Measurements from ENCODE around the gene KCNJ18. TPM values are rescaled to one million over a fixed set of nuclear protein-coding genes. Genes with fewer than 3 reads are reported as not detected.
"Not testable (repeated sequence)": the region's sequence is repeated elsewhere in the genome, so short reads cannot be mapped to it uniquely, and the experiment has no call there.

KCNJ18 gene
- total RNA-seq, 1 experiment from 2014 or later = not detected

DNA sequence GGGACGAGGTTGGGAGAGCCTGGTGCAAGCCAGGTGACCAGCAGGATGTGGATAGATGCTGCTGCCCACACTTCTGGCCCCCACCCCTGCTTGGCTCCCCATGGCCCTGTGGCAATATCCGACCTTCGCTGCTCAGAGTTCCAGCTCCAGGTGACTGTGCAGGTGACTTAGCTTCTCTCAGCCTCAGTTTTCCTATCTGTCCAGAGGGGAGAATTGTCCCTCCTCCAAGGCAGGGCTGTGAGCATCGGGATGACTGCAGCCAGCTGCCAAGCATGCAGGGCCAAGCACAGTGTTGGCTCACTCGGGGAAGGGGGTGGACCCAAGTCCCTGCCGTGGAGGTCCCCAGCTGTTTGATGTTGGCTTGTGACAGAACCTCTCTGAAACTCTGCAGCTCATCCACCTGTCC, 1.1 kb downstream of the KCNJ18 start:
- in situ Hi-C loops (cut with HindIII; ENCODE audit: low pct_unique_long_range_greater_than_20kb, low sequenced_read_pairs); DNase-seq (ENCODE audit: low read depth, low spot score): not testable (repeated sequence)

DNA sequence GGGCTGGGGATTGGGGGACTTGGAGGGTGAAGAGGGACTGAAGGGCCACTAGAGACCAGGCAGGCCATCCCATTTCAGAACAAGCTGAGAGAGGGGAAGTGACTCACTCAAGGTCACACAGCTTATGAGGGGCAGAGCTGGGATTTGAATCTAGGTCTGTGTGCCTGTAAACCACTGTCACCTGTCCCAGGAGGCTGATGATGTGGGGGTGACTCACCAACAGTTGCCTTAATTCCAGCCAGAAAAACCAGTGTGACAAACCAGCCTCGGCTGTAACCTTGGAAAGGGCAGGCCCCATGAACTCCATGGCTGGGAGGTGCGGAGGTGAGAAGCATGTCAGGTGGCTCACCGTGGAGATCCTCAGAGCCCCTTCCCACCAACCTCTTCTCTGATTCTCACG, 1.6 kb downstream of the KCNJ18 start:
- in situ Hi-C loops (cut with HindIII; ENCODE audit: low pct_unique_long_range_greater_than_20kb, low sequenced_read_pairs); DNase-seq (ENCODE audit: low read depth, low spot score): not testable (repeated sequence)

DNA sequence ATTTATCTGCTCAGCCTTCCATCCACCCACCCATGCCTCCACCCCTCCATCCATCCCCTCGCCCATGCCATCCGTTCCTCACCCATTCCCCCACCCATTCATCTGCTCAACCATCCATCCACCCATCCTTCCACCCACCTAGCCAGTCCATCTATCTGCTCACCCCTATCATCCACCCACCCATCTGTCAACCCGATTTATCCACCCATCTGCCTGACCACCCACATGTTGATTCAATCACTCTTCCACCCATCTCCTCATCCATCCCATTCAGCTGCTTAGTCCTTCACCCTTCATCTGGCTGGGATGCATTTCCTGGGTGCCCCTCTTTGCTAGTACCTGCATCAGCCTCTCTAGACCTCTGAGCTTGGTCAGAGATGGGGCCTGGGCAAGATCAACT, 3.9 kb downstream of the KCNJ18 start:
- in situ Hi-C loops (cut with HindIII; ENCODE audit: low pct_unique_long_range_greater_than_20kb, low sequenced_read_pairs); DNase-seq (ENCODE audit: low read depth, low spot score): not testable (repeated sequence)

DNA sequence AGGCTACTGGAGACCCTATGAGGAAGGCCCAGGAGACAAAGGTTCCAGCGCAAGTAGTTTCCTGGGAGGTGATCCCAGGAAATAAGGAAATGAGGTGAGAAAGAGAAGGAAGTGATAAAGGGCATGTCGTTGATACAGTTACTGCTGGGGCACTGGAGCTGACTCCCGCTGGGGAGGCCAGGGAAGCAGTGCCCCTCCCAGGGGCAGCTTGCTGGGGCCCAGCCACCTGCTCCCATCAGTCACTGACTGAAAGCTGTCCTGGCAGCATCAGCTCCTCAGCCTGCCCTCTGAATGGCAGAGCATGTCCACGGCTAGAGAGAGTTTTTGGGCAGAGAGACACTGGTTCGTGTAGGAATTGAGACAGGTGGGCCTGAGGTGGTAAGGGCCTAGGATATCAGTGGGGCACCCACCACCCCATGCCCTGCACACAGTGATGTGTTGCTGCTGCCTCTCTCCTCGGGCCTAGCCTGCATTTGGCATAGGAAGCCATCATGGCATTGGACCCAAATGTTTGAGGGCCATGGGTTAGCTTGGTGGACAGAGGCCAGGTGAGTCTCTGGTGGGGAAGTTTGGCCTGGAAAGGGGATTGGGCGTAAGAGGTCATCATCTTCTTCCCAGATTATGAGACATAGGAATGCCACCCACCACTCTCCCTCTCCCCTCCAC, 4.7 kb downstream of the KCNJ18 start:
- in situ Hi-C loops (cut with HindIII; ENCODE audit: low pct_unique_long_range_greater_than_20kb, low sequenced_read_pairs); DNase-seq (ENCODE audit: low read depth, low spot score): not testable (repeated sequence)

DNA sequence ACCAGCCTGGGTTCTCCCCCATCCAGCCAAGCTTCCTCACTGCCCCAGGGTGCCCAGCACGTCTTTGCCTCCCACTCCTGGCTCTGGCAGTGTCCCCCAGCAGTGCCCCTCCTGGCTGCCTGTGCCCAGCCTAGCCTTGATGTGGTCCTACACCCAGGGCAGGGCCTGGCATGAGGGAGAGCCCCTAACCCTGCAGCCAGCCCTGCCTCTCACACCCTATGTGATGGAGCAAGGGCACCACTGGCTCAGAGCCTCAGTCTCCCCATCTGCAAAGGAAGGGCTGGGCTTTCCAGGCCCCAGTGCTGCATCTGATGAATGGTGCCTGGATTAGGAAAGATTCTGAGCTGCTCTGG, 5.2 kb downstream of the KCNJ18 start:
- DNase-seq (ENCODE audit: low read depth, low spot score); in situ Hi-C loops (cut with HindIII; ENCODE audit: low pct_unique_long_range_greater_than_20kb, low sequenced_read_pairs): not testable (repeated sequence)

DNA sequence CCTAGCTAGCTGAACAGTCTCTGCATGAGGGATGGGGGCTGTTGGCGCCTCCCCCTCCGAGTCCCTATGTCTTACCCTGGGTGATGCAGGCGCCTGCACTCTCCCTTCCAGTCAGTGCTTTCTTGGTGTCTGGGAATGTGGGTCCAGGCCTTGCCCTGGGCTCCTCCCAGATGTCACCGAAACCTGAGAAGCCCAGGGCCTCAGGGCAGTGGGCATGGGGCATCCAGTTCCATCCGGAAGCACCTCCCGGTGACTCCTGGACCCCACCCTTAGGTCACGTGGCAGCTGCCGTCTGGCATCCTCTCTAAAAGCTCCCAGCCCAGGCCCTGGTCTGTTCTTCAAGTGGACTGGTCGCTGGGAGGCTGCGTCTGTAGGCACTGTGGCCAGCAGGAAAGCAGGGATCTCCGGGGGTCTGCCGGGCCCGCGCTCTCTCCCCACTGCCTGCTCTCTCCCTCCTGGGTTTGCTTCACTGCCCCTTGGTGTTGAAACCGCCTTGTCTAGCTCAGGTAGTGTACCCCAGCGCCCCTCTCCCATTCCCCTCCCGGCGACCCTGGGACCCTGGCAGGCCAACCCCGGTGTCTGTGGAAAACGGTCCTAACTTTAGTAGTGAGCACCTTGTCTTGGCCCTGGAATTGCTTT, 6.2 kb downstream of the KCNJ18 start:
- DNase-seq (ENCODE audit: low read depth, low spot score); in situ Hi-C loops (cut with HindIII; ENCODE audit: low pct_unique_long_range_greater_than_20kb, low sequenced_read_pairs): not testable (repeated sequence)

DNA sequence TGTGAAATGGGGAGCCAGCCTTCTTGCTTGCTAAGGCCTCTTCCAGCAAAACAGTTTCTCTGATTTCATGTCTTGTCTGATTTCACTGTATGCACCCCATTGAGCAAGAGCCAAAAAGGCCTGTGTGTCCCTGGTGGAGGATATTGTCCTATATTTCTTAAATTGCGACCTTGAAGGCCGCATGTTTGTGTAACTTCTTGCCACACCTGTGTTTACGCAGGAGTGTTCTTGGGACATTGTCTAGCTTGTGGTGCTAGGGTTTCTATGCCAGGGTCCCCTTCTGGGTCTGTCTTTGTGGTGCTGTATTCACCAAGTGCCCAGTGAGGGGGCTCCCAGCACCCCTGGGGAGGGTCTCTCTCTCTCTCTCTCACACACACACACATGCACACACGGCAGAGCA, 6.8 kb downstream of the KCNJ18 start:
- in situ Hi-C loops (cut with HindIII; ENCODE audit: low pct_unique_long_range_greater_than_20kb, low sequenced_read_pairs); DNase-seq (ENCODE audit: low read depth, low spot score): not testable (repeated sequence)

DNA sequence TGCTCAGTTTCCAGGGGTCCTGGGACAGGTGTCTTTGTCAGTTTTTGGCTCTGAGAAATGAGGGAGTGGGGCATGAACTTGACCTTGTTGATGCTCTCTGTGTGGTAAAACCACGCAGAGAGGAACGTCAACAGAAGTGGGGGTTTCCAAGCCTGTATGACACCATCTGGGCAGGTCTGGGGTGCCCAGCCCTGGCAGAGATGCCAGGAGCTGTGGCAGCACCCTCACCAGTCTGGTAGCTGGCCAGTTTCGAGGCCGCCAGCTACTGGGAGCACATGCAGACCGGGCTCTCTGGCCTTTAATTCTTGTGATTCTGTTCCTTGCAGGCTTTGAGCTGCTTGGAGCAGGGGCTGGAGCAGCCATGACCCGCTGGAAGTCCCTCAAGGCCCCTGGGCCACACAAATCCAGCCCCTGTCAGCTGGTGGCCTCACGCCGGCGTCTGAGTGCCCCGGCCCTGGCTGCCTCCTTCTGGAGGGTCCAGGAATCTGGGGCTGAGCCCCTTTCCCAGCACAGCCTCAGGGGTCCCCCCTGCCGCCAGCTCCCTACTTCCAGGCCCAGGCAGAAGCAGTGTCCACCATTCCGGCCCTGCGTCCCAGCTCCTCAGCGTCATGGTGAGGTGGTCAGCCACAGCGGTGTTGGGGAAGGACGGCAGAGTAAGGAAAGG, 7.4 kb downstream of the KCNJ18 start:
- DNase-seq (ENCODE audit: low read depth, low spot score); in situ Hi-C loops (cut with HindIII; ENCODE audit: low pct_unique_long_range_greater_than_20kb, low sequenced_read_pairs): not testable (repeated sequence)

DNA sequence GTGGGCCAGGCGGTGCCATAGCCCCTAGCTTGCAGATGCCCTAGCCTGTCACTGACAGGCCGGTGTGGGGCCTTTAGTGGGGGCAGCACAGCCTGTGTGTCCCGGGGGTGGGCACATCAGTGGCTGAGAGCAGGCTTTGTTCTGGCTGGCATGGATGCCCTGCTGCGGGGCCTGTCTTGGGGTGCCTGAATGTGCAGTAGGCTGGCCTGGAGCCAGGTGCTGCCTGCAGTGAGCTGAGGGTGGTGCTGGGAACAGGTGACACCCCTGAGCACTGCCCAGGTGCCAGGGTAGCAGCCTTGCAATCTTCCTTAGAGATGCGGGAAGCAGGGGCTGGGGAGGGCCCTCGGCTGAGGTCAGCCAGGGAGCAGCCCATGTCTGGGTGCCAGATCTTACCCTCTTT, 8.8 kb downstream of the KCNJ18 start:
- DNase-seq (ENCODE audit: low read depth, low spot score); in situ Hi-C loops (cut with HindIII; ENCODE audit: low pct_unique_long_range_greater_than_20kb, low sequenced_read_pairs): not testable (repeated sequence)

DNA sequence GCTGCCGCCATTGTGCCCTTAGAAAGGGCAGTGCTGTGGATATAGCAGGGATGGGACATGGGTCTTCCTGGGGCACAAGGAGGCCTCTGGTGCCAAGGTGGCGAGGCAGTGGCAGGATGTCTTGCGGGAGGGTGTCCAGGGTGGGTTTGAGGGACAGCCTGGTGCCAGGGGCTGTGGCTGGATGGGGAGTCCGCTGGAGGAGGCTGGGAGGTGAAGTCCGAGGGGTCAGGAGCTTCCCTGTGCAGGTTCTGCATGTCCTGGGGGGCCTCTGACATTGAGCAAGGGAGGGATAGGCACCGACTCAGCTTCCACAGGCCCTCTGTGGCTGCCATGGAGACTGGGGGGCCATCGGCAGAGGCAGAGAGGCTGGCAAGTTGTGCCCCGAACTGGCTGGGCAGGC, 9.7 kb downstream of the KCNJ18 start:
- DNase-seq (ENCODE audit: low read depth, low spot score) = not testable (repeated sequence)

DNA sequence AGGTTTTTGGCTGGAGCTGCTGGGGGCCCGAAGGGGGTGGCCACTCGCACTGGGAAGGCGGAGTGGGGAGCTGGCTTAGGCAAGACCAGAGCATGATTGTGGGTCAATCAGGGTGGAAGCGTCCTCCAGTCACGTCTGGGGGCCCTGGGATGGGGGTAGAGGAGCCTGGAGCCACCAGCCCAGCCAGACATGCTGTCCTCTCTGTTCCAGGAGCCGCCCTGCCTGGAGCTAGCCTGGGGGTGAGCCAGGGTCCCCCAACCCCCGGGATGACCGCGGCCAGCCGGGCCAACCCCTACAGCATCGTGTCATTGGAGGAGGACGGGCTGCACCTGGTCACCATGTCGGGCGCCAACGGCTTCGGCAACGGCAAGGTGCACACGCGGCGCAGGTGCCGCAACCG, 10.2 kb downstream of the KCNJ18 start:
- DNase-seq (ENCODE audit: low read depth, low spot score); in situ Hi-C loops (cut with HindIII; ENCODE audit: low pct_unique_long_range_greater_than_20kb, low sequenced_read_pairs): not testable (repeated sequence)

More for the DNA sequence above, 9.7 kb downstream of the KCNJ18 start:
- in situ Hi-C loops (cut with HindIII; ENCODE audit: low pct_unique_long_range_greater_than_20kb, low sequenced_read_pairs) = not testable (repeated sequence)

DNA sequence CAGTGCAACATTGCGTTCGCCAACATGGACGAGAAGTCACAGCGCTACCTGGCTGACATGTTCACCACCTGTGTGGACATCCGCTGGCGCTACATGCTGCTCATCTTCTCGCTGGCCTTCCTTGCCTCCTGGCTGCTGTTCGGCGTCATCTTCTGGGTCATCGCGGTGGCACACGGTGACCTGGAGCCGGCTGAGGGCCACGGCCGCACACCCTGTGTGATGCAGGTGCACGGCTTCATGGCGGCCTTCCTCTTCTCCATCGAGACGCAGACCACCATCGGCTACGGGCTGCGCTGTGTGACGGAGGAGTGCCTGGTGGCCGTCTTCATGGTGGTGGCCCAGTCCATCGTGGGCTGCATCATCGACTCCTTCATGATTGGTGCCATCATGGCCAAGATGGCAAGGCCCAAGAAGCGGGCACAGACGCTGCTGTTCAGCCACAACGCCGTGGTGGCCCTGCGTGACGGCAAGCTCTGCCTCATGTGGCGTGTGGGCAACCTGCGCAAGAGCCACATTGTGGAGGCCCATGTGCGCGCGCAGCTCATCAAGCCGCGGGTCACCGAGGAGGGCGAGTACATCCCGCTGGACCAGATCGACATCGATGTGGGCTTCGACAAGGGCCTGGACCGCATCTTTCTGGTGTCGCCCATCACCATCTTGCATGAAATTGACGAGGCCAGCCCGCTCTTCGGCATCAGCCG, 10.8 kb downstream of the KCNJ18 start:
- in situ Hi-C loops (cut with HindIII; ENCODE audit: low pct_unique_long_range_greater_than_20kb, low sequenced_read_pairs); DNase-seq (ENCODE audit: low read depth, low spot score): not testable (repeated sequence)

DNA sequence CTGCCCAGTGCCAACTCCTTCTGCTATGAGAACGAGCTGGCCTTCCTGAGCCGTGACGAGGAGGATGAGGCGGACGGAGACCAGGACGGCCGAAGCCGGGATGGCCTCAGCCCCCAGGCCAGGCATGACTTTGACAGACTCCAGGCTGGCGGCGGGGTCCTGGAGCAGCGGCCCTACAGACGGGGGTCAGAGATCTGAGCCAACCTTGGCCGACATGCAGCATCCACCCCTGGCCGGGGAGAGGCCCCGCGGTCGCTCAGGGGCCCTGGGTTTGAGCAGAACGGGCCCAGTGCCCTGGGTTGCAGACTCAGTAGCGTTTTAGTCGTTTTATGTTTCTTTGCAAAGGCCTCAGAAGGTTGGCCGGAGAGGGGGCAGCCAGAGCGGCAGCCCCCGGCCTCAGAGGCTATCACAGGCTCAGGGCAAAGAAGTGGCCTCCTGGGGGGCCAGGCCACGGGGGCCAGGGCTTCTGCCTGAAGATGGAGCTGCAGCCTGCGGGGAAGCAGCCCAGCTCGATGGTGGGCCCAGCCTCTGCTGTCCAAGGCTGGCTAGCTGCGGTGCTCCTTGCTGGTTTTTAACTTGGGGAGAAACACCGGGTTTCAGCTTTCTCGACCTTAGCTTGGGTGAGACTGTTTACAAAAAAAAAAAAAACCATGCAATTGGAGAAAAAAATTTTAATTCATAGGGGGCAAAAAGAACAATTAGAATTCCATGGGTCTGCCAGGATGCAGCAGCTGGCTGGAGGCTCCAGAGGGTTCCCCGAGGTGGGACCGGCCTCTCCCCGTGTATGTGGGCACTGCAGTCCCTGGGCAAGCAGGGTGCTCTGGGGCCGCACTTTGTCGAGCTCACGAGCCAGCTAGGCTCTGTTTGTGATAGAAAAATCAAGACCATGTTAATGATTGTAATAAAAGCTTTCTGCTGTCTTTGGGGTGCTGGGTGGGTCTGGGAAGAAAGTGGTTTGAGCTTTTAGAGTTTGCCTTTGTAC, 11.9 kb downstream of the KCNJ18 start:
- in situ Hi-C loops (cut with HindIII; ENCODE audit: low pct_unique_long_range_greater_than_20kb, low sequenced_read_pairs) = not testable (repeated sequence)

DNA sequence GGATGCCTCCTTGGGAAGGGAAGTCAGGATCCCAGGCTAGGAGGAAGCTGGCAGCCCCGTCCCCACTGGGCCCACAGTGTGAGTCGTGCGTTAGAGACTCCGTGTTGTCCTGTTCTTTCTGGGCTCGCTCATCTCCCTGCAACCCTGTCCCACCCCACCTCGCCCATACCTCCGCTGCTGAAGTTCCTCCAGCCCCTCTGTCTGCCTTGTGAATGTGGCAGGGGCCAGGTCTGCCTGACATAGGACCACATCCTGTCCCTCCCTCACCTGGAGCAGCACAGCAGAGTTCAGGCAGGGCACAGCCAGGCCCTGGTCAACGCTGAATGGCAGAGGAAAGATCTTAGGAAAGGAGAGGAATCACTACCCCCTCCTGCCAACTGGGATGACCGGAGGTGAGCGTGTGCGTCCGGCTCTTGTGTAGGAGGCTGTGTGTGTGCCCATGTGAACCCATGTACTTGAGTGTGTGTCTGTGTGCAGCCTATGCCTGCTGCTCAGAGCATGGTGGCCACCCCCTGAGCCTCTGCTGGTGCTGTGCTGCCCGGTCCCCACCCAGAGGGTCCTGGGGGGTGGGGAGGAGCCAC, 12.8 kb downstream of the KCNJ18 start:
- in situ Hi-C loops (cut with HindIII; ENCODE audit: low pct_unique_long_range_greater_than_20kb, low sequenced_read_pairs) = no loop called here
- DNase-seq (ENCODE audit: low read depth, low spot score) = no peak

More for the DNA sequence above, 11.9 kb downstream of the KCNJ18 start:
- DNase-seq (ENCODE audit: low read depth, low spot score) = not testable (repeated sequence)

DNA sequence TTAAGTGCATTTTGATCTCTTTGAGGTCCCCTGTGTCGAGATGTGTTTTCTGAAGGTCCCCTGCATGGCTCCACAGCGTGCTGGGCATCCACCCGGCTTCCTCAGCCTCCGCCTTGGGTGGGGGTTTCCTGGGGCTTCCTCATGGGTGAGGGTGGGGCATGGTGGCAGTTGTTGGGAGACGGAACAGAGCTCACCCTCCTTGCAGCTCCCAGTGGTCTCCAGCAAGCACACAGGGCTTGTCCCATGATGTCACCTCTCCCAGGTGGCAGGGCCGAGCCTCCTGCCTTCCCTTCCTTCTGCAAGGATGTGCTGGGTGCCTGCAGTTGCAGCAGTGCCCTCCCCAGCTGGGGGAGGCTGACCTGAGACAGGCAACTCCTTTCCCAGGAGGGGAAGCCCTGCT, 13.4 kb downstream of the KCNJ18 start:
- in situ Hi-C loops (cut with HindIII; ENCODE audit: low pct_unique_long_range_greater_than_20kb, low sequenced_read_pairs); DNase-seq (ENCODE audit: low read depth, low spot score): not testable (repeated sequence)

DNA sequence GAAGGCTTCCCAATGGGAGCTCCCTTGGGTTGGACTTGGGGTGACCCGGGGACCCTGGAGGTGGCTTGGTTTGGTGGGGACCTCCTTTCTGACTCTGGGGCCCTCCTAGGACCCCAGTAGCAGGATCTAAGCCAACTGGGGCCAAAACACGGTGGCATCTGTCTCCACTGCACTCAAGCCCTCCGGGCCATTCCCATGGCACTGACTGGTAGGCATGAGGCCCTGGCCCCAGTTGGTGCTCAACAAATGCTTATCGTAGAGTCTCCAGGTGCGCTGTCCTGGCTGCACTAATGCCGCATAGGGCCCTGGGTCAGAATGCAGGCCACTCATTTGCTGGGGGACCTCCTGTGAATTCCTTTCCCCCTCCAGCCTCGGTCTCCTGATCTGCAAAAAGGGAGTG, 14.2 kb downstream of the KCNJ18 start:
- DNase-seq (ENCODE audit: low read depth, low spot score); in situ Hi-C loops (cut with HindIII; ENCODE audit: low pct_unique_long_range_greater_than_20kb, low sequenced_read_pairs): not testable (repeated sequence)

DNA sequence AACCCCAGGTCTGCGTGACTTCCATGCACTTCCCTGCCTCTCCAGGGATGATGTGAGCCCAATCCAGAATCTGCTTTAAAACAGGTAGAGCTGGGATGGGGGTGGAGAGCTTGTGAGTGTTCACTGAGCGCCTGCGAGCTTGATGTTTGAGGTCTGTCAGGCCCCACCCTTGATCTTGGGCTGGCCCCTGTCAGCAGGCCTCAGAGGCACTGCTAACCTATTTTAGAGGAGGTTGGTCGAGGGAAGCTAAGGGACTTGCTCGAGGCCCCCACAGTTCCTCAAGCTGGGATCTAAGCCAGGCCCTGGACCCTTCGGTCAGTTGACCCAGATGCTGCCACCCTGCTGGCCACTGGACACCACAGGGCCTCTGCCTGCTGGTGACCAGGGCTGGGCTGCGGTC, 14.8 kb downstream of the KCNJ18 start:
- DNase-seq (ENCODE audit: low read depth, low spot score); in situ Hi-C loops (cut with HindIII; ENCODE audit: low pct_unique_long_range_greater_than_20kb, low sequenced_read_pairs): not testable (repeated sequence)
